UCSD-AML1 (cell line): ENCODE measurements around the gene CRTC1.

Source experiments
- DNase-seq: peaks from one replicate; lab custom pipeline; 2025; ENCODE audit not compliant: unreplicated experiment; lab: John Stamatoyannopoulos, UW

CRTC1 gene

DNA sequence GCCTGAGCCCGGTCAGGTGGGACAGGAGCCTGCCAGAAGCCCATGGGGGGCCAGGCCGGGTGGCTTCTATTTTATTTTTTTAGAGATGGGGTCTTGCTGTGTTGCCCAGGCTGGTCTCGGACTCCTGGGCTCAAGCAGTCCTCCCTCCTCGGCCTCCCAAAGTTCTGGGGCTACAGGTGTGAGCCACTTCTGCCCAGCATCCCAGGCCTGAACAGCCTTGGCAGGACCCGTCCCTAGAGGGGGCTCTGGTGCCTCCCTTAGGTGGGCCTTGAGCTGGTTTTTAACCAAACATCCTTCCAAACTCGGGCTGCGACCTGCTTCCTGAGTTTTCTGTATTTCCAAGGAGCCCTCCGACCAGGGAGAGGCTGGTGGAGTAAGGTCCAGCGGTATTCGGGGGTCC is 97.2 kb downstream of the CRTC1 start:
- no peak for DNase-seq

DNA sequence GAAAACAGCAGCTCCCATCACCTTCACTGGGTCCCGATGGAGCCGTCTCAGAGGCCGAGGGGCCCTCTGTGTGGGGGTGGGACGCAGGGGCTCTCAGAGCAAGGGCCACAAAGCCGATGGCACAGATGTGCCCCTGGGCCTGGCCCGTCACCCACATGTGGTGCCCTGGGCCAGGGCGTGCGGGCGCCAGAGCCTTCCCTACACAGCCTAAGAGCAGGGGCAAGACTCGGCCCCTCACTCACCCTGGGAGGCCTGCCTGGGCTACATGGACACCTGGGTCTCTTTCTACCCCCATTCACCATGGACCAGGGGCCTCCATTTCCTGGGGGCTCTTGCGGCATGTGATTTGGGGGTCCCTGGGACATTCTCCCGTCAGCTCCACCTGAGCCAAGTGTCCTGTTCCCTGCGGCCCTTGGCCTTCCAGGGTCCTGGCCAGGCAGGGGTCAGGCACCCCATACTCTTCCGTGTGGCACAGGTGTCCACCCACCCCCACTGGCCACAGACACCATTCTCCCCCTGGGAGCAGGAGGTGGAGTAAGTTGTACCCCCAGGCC is 97.6 kb downstream of the CRTC1 start:
- no peak for DNase-seq

DNA sequence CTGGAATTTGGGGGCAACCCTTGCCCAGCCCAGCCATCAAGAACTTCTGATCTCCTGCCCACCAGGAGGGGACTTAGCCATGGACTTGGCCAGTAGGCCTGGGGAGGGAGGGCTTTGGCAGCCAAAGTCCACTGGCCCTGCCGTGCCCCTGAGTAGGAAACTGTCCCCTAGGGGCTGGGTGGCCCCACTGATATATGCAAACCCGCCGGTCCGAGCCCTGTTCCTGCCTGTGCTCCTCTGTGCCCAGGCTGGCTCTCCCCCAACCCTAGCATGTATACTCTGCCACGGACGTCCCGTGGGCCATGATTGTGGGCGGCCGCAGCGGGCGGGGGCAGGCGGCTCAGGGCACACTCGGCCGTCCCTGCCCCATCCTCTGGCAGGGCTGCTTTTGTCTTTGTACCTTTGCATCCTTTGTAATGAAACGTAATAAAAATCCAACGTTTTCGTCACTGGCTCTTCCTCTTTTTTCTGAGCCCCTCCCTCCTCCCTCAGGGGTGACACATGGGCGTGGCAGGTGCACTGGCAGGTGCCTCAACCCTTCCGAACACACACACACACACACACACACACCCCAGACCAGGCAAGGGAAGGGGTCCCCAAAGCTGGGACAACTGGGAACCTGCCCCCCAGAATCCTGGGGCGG is 98.5 kb downstream of the CRTC1 start:
- DNase-seq, result no peak

DNA sequence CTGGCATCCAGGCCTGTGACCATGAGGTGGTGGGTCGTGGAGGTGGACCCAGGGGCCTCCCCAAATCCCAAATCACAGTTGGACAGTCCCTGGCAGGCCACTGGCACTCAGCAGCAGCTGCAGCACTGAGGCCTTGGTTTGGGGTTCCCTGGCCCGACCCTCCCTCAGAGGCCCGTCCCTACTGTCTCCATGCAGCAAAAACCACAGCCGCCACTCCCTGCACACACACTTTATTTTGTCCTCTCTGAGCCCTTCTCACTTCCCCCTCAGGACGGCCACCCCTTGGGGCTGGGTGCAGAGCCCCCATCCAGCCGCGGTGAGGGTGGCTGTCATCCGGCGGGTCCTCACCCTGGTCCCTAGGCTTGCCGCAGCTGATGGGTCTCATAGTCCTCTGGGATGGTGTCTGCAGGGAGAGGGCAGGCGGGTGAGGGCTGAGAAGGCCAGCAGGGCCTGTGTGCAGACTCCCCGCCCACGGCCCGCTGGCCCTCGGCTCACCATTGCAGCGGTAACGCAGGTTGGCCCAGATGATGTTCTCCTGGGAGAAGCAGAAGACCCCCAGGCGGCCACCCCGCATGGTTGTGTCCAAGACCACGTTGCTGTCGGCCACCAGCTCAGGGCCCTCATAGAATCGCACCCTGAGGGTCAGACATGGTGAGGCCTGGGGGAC is 99.2 kb downstream of the CRTC1 start:
- no peak for DNase-seq

DNA sequence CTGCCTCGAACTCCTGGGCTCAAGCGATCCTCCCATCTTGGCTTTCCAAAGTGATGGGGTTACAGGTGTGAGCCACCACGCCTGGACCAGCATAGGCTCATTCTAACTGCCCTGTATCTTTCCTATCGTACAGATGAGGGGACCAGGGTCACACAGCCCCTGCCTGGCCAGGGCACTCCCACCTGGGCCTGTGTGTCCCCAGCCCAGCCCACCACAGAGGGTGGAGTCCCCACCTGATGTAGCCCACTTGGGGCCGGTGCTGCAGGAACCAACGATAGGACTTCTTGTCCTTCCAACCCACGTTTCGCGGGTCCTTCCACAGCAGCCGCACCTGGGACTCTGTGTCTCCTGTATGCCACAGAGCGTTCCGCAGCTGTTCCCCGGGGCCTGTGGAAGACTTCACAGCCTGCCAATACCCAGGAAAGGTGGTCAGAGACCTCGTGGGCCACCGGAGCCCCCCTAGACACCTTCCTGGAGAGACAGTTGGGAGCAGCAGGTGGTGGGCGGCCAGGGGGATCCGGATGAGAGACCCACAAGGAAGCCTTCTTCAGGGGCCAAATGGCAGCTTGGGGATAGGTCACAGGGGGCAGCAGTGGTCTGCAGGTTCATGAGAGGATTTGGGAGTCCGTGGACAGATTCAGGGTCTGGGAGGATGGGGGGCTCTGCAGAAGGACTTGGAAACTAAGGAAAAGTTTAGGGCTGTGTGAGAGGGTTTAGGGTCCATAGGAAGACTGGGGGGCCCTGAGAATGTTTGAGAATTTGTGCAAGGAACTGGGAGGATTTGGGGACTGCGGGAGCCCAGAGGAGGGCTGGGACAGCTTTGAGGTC is 100.7 kb downstream of the CRTC1 start:
- no peak for DNase-seq

DNA sequence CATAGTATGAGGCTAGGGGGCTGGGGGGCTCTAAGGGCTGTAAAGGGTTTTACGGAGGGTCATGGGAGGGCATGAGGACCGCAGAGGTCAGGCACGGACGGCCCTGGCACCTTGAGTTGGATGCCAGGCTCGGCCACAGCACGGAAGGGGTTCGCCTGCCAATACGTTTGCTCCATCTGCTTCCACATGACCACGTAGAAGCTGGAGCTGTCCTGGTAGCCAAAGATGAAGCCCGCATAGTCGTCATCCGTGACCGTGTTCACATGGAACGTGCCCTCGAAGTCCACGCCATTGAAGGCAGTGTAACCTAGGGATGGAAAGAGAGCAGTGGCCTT is 101.3 kb downstream of the CRTC1 start:
- DNase-seq, result no peak

DNA sequence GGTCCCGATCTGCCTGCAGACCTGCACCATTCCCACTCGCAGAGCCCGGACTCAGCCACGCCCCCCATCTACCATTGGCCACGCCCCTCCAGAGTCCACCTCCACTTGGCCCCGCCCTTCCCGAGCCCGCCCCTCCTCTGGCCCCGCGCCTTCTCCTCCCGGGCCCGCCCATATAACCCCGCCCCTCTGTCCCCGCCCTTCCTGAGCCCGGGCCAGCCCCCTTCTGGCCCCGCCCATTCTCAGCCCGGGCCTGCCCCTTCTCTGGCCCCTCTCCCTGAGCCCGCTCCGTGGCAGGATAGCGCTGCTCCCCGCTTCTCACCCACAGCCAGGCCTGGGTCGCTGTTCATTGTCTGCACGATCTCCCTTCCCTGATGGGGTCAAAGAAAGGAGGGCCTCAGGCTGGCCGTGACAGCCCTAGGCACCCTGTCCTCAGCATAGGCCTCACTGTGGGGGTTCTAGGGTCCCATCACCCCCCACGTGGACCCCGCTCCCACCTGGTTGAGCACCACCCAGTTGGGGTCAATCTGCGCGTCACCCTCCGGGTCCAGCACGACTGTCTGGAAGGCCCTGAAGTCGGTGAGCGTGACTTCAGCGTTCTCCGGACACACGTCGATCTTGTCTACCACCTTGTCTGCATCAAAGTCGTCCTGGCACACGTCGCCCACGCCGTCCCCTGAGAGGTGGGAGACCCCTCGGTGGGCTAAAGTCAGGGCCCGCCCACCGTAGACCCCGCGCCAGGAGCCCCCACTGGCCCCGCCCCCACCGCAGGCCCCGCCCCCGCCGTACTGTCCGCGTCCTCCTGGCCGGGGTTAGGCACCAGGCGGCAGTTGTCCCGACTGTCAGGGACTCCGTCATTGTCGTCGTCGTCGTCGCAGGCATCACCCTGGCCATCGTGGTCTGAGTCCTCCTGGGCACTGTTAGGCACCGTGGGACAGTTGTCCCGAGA is 102.0 kb downstream of the CRTC1 start:
- DNase-seq, result peak; percentile 85

DNA sequence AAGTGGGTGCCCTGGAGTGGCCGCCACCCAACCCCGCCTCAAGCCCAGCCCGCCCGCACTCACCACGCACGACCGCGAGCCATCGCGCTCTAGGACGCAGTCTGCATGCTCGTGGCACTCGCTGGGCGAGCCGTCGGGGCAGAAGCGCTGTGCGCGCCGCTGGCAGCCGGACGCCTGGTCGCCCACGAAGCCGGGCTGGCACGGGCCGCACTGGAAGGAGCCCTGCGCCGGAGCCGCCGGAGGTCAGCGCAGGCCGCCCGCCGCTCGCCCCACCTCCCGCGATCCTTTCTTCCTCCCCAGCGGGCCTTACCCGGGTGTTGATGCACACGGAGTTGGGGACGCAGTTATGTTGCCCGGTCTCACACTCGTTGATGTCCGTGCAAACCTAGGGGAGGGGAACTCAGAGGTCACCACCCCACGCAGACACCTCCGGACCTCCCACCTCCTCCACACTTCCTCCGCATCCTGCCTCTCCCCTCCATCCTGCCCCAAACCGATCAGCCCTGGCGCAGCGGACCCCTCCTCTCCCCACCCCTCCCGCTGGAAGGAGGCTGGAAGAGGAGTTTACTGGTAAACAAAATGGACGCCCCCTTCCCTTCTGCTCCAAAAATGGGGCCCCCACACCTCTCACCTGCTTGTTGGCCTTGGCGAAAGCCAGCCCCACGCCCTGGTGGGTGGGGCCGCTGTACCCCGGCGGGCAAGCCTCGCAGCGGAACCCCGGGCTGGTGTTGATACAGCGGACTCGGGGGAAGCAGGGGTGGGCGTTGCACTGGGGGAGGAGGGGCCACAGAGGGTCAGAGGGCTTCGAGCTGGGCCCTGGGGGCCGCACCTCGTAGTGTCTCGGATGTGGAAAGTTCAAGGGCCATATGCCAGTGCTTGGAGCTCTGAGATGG is 105.3 kb downstream of the CRTC1 start:
- DNase-seq, result peak; percentile 31

DNA sequence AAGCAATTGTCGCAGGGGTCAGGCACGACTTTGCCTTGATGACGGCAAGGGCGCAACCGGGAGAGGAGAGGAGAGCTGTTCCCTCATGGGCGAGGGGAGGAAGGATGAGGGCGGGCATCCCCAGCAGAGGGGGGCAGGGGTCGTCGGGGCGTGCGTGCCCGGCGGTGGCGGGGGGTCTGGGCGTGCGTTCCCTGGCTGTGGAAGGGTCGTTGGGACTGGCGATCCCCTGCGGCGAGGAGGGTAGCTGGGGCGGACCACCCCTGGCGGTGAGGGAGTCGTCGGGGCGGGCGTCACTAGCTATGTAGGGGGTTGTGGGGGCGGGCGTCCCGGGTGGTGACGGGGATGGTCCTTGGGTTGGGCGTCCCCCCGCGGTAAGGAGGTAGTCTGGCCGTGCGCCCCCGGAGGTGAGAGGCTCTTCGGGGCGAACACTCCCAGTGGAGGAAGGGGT is 106.0 kb downstream of the CRTC1 start:
- DNase-seq, result no peak

DNA sequence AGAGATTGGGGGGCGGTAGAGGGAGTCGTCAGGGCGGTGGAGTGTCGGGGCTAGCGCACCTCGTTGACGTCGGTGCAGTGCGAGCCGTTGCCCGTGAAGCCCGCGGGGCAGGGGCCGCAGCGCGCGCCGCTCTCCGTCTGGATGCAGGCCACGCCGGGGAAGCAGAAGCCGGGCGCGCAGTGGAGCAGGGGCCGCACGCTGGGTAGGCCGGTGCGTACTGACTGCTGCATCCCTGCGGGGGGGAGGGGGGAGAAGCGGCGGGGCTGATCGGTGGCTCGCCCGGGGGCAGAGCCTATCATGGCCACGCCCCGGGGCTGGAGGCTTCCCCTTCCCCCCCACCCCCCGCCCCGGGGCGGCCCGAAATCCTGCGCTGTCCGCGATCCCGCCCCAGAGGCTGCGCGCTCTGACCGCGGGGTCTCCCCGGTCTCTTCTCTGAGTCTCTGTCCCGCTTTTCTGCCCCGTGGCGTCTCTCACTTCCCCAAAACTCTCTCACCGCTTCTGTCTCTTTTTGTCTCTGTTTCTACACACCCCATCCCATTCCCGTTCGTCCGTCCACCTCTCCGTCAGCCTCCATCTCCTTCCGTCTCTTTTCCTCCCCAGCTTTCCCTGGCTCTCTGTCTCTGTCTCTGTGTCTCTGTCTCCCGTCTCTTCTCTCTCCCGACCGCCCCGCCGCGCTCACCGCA is 106.5 kb downstream of the CRTC1 start:
- DNase-seq, result no peak

DNA sequence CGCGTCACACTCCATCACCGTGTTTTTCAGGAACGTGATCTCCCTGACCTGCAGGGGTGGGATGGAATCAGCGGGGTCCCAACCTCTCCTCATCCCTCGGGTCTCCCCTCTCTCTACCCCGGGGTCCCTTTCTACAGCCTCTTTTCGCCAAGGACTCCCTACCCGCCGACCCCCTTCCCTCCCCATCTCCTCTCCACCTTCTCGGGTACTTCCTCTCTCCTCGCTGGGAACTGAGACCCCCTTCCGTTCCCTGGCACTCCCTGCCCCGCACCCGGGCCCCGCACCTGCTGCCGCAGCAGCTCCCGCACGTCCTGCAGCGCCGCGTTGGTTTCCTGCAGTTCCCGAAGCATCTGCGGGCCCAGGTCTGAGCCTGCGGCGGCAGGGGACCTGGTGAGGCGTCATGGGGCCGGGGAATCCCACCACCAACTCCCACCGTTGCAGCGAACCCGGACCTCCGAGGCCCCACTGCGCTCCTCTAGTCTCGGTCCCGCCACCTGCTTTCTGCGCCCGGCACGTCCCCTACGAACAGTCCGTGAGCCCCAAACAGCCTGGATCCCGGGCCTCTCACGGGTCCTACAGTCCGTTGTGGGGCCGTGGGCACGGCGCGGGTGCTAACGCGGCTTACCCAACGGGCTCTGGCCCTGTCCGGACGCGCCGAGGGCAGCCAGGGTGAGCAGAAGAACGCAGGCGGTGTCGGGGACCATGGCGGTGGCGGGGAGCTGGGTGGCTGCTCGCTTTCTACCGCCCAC is 107.3 kb downstream of the CRTC1 start, which contains the start of gene COMP:
TSS of gene COMP (minus strand) at position 740 of the 749 bp plus-strand sequence. CDS start at position 704, 36 bp downstream.
- no peak for DNase-seq

DNA sequence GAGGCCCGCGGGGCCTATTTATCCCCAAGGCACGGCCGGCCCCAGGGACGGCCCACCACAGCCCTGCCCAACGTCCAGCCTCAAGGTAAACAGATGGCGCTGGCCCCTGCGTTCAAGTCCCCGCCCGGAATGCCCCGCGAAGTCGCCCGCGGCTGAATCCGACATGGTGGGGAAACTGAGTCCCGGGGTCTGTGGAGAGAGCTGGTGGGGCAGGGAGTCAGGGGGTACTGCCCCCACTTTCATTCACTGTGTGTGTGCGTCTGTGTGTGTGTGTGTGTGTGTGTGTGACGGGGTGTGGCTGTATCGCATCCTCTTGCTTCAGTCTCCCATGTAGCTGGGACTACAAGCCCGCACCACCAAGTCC is 107.8 kb downstream of the CRTC1 start:
- DNase-seq, result no peak

DNA sequence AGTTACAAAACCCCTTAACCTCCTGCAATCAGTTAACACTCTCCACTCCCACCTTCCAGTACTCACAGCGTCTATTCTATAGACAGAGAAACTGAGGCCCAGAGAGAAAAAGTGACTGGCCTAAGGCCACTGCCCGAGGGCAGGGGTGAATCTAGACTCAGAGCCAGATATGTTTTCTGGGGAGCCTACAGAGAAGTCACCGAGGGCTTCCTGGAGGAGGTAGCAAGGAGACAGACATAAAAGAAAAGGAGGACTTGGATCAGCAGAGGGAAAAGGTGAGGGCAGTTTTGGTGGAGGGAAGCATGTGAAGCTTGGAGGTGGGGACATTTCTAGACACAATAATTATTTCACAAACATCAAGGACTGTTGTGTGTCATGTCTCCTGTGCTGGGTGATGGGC is 109.2 kb downstream of the CRTC1 start:
- no peak for DNase-seq

DNA sequence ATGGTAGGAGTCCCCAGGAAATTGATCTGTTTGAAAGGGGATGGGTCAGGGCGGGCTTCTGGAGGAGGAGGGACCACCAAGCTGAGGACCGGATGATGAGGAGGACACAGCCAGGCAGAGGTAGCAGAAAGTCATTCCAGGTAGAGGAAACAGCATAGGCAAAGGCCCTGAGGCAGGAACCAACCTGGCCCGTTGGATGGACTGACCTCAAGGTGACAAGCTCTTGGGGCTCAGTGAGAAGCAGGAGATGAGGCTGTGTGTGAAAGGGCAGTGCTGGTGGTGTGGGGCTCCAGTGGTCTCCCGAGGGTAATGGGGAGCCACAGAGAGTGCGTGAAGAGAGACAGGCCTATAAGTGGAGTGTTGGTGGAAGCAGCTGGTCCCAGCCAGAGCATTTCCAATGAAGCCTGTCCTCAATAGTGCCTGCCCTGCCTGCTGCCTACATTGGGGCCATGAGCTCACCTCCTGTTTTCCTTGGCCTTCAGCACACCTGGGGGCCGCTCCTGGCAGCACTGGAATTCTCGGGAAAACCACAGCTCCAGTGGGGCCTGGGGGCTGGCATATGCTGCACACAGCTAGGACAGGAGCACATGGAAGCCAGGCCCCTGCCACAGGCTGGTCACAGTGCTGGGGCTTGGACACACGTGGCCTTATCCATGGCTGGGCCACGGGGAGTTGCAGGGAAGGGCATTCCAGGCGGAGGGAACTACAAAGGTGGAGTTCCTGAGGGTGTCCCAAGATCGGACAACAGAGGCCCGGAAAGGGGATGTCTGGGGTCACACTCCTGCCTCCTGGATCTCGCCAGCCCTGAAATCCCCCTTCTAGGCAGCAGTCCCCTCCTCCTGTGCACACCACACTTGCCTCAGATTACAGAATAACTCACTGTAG is 109.9 kb downstream of the CRTC1 start:
- DNase-seq, result no peak

DNA sequence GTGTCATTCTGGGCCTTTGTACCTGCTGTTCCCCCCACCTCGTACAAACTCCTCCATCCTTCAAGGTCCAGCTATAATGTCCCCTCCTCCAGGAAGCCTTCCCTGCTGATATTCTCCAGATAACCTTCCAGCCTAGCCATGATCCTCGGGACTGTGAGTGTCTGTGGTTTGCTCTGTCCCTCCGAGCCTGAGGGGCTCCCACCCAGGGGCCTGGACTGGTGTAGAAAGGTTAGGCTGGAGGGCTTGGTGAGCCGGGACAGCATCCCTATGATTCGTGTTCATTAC is 110.5 kb downstream of the CRTC1 start:
- no peak for DNase-seq

DNA sequence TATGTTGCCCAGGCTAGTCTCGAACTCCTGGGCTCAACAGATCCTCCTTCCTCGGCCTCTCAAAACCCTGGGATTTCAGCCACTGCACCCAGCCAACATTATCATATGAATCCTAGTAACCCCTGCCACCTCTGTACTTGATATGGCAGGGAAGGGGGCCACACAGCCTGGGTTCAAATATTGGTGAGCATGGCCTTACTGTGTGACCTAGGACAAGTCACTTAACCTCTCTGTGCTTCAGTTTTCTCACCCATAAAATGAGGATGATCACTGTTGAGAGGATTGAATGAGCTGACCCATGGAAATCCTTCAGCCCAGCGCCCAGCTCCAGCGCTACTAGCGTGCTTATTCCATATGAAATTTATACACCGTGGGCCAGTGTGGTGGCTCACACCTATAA is 111.2 kb downstream of the CRTC1 start:
- DNase-seq, result no peak

DNA sequence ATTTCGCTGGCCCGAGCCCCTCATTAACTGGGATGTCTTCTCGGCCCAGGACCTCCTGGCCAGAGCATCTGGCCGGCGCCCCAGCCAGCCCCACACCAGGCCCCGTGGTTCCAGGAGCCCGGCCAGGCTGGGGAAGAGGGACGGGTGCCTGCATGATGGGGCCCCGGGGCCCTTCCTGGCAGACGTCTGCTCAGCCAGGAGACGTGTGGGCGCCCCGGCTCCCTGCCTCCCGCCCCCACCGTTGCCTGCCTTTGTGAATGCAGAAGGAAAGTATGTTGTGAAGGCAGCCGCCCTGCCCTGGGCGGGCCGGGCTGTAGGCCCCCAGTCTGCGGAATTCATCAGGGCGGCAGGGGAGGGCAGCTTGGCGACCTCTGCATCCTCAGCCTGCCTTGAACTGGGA is 112.1 kb downstream of the CRTC1 start:
- no peak for DNase-seq

DNA sequence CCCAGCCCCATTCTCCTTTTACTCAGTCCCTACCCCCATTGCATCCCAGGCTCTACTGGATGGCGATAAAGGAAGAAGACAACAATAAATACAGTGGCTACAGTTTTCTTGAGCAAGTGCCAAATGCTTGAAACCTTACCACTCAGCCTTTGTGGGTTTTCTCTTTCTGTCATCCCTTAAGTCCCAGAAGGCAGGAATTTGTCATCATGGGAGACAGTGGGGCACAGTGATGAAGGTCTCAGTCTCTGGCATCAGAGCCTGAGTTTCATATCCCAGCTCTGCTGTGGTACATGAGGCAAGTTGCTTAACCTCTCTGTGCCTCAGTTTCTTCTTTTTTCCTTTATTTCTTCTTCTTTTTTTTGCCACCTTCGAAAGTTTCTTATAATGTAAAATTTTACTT is 112.8 kb downstream of the CRTC1 start:
- DNase-seq, result no peak
